GM12878 (cell line): ENCODE results near the gene ATP5F1A. TPM values are rescaled to one million over a fixed set of nuclear protein-coding genes. Genes with fewer than 3 reads are reported as not detected.

Experiments used
- ATAC-seq: fragments of 200-7000 bp; cut with Tn5 transposase; 3 replicates; pipeline ENCODE4 v1.9.1; 2020; ENCODE audit warnings: mild to moderate bottlenecking, moderate library complexity
- BruUV-seq: library from RNA; stranded (reverse); fragments of 400-500 nt; replicated peaks from 2 replicates; lab custom pipeline; 2021; lab: Mats Ljungman, UMichigan
- CTCF ChIA-PET: fragments of 300-600 bp; sonication (Branson Sonifier 250); formaldehyde crosslinking; extraction: SDS; loops from one replicate; lab custom pipeline; 2021; ENCODE audit warnings: inconsistent platforms; lab: Yijun Ruan, JAX
- POLR2A ChIA-PET: fragments of 350-600 bp; formaldehyde crosslinking; extraction: SDS; loops from one replicate; lab custom pipeline; 2021; ENCODE audit warnings: inconsistent platforms; lab: Charles Lee
- RAD21 ChIA-PET: fragments of 300-600 bp; sonication (Branson Sonifier 250); formaldehyde crosslinking; loops from one replicate; lab custom pipeline; 2023; ENCODE audit warnings: antibody characterized with exemption; ENCODE audit not compliant: unreplicated experiment; lab: Charles Lee
- SMC1A ChIA-PET: fragments of 300-600 bp; sonication (Branson Sonifier 250); formaldehyde crosslinking; loops from one replicate; lab custom pipeline; 2023; ENCODE audit not compliant: unreplicated experiment, uncharacterized antibody; lab: Charles Lee
- DNase-seq: peaks from one replicate; pipeline ENCODE4 v3.0.0-alpha.2; 2011; ENCODE audit warnings: low read depth, low spot score
- FAIRE-seq: peaks from 3 replicates; lab custom pipeline; 2011; peaks lifted over from hg19 to GRCh38; lab: Jason Lieb, UNC
- H2AFZ ChIP-seq: 2 replicates; pipeline ENCODE4 v1.6.0; 2011; ENCODE audit warnings: low read depth, low read length, control low read depth; ENCODE audit not compliant: control insufficient read depth
- H3K27ac ChIP-seq: 2 replicates; pipeline ENCODE4 v1.5.1; 2011; ENCODE audit warnings: control low read depth; ENCODE audit not compliant: control insufficient read depth, insufficient read depth
- H3K27me3 ChIP-seq, 2 experiments: replicated peaks in 1 of 2; 2 replicates each; pipeline versions ENCODE4 v1.6.0 to v1.6.1; 2011; ENCODE audit warnings: low read length in 1 of 2; ENCODE audit not compliant: control insufficient read depth in 2 of 2, insufficient read depth in 2 of 2
- H3K36me3 ChIP-seq, 2 experiments: 2 replicates each; pipeline ENCODE4 v1.5.1; 2011; ENCODE audit warnings: low read length in 1 of 2; ENCODE audit not compliant: control insufficient read depth in 2 of 2, insufficient read depth in 2 of 2
- H3K4me1 ChIP-seq: 2 replicates; pipeline ENCODE4 v1.6.1; 2011; ENCODE audit warnings: mild to moderate bottlenecking, low read length, moderate library complexity, mixed read lengths; ENCODE audit not compliant: control insufficient read depth, insufficient read depth
- H3K4me2 ChIP-seq: 2 replicates; pipeline ENCODE4 v1.6.0; 2011; ENCODE audit warnings: control low read depth; ENCODE audit not compliant: control insufficient read depth, insufficient read depth
- H3K4me3 ChIP-seq: fragments of 200-600 bp; sonication (generic); 2 replicates; pipeline ENCODE4 v1.5.1; 2016
- H3K79me2 ChIP-seq: 2 replicates; pipeline ENCODE4 v1.6.0; 2011; ENCODE audit warnings: low read length; ENCODE audit not compliant: control insufficient read depth, insufficient read depth
- H3K9ac ChIP-seq: 2 replicates; pipeline ENCODE4 v1.8.0; 2011; ENCODE audit warnings: low read length, control low read depth, mixed read lengths; ENCODE audit not compliant: control insufficient read depth, insufficient read depth
- H3K9me3 ChIP-seq: replicated peaks from 3 replicates; pipeline ENCODE4 v1.5.1; 2011; ENCODE audit warnings: mild to moderate bottlenecking, low read length; ENCODE audit not compliant: control insufficient read depth, insufficient read depth
- H4K20me1 ChIP-seq: 2 replicates; pipeline ENCODE4 v1.6.0; 2011; ENCODE audit not compliant: control insufficient read depth, insufficient read depth
- BMI1 ChIP-seq: fragments of 450-650 bp; IDR thresholded peaks from 2 replicates; pipeline ENCODE4 v1.6.1; 2016; ENCODE audit warnings: mild to moderate bottlenecking, moderate library complexity, borderline replicate concordance
- ESRRA ChIP-seq: IDR thresholded peaks from 2 replicates; pipeline ENCODE4 v1.6.1; 2012; ENCODE audit warnings: mild to moderate bottlenecking, low read length, improper control_type of control experiment
- MYB ChIP-seq: fragments of 150-350 bp; IDR thresholded peaks from 2 replicates; pipeline ENCODE4 v1.6.1; 2014; ENCODE audit warnings: mild to moderate bottlenecking, low read depth, low read length, borderline replicate concordance
- RB1 ChIP-seq: fragments of 450-650 bp; formaldehyde crosslinking; IDR thresholded peaks from 2 replicates; pipeline ENCODE4 v1.6.1; 2017; ENCODE audit warnings: mild to moderate bottlenecking, borderline replicate concordance
- WGBS: methylation state at CpG from one replicate; pipeline ENCODE4 v1.1.6; 2016; ENCODE audit warnings: low lambda C conversion rate; ENCODE audit not compliant: insufficient replicate concordance, insufficient coverage; ENCODE audit errors: missing lambda C conversion rate; 5-methylcytosine and 5-hydroxymethylcytosine counted together
- in situ Hi-C: fragments of 300-500 bp; cut with MboI; formaldehyde crosslinking; loops from 9 replicates; pipeline ENCODE4 v1.14.3; 2018; ENCODE audit warnings: mixed read lengths
- intact Hi-C: fragments of 100-400 bp; cut with micrococcal nuclease; formaldehyde crosslinking; loops from one replicate; pipeline ENCODE4 v1.14.2; 2022; ENCODE audit not compliant: unreplicated experiment
- polyA plus RNA-seq, 11 experiments: library from polyadenylated mRNA; depleted of rRNA in 4 of 11; unstranded in 6 of 11; stranded (reverse) in 5 of 11; fragments of >200 nt; fragmentation: Nextera tagmentation in 4 of 11; fragmentation: Illumina TruSeq in 1 of 11; extraction: Ambion mirVana in 4 of 11; extraction: Trizol in 1 of 11; gene quantifications; 1 replicate in 1 of 11; 2 replicates in 10 of 11; pipeline versions ENCODE4 v1.2.1 to v1.2.3, GENCODE V29; 2011 to 2016; ENCODE audit warnings: inconsistent platforms in 2 of 11, missing spikeins in 2 of 11, low read depth in 1 of 11
- total RNA-seq, 4 experiments: library from RNA; depleted of rRNA in 3 of 4; stranded (reverse); fragments of >200 nt in 3 of 4; fragmentation: Illumina TruSeq in 1 of 4; extraction: Trizol in 1 of 4; gene quantifications; 2 replicates each; pipeline versions ENCODE4 v1.2.1 to v1.2.3, GENCODE V29; 2013 to 2021
- TF ChIP-seq, protein P1 (sequence below): fragments of 450-650 bp; IDR thresholded peaks from 2 replicates; pipeline ENCODE4 v1.6.1; 2017; ENCODE audit warnings: mild to moderate bottlenecking, moderate library complexity
- TF ChIP-seq, protein P2 (sequence below): fragments of 450-650 bp; IDR thresholded peaks from 2 replicates; pipeline ENCODE4 v1.6.1; 2018; ENCODE audit warnings: mild to moderate bottlenecking, low read depth, moderate library complexity; ENCODE audit not compliant: partially characterized antibody
- TF ChIP-seq, protein P3 (sequence below): fragments of 150-350 bp; IDR thresholded peaks from 2 replicates; pipeline ENCODE4 v1.6.1; 2016; ENCODE audit warnings: low read depth, low read length
- TF ChIP-seq, protein P4 (sequence below): fragments of 450-650 bp; formaldehyde crosslinking; IDR thresholded peaks from 2 replicates; pipeline ENCODE4 v1.5.0; 2022; ENCODE audit warnings: mild to moderate bottlenecking, missing genetic modification characterization

The ATP5F1A gene
- total and polyA plus RNA-seq, 10 of the 15 experiments (the other 5 are each of a cell fraction or from before 2014, with no cell fraction given) = 592 to 1,161 (median 723) TPM

DNA sequence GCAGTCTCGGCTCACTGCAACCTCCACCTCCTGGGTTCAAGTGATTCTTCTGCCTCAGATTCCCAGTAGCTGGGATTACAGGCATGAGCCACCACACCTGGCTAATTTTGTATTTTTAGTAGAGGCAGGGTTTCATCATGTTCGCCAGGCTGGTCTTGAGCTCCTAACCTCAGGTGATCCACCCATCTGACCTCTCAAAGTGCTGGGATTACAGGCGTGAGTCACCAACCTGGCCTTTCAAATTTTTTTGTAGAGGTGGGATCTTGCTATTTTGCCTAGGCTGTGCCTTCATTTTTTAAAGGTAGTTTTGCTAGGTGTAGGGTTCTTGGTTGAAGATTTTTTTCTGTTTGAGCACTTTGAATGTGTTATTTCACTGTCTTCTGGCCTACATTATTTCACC is 12.3 kb upstream of the ATP5F1A start (continued):
- TF ChIP-seq, protein P1, sequence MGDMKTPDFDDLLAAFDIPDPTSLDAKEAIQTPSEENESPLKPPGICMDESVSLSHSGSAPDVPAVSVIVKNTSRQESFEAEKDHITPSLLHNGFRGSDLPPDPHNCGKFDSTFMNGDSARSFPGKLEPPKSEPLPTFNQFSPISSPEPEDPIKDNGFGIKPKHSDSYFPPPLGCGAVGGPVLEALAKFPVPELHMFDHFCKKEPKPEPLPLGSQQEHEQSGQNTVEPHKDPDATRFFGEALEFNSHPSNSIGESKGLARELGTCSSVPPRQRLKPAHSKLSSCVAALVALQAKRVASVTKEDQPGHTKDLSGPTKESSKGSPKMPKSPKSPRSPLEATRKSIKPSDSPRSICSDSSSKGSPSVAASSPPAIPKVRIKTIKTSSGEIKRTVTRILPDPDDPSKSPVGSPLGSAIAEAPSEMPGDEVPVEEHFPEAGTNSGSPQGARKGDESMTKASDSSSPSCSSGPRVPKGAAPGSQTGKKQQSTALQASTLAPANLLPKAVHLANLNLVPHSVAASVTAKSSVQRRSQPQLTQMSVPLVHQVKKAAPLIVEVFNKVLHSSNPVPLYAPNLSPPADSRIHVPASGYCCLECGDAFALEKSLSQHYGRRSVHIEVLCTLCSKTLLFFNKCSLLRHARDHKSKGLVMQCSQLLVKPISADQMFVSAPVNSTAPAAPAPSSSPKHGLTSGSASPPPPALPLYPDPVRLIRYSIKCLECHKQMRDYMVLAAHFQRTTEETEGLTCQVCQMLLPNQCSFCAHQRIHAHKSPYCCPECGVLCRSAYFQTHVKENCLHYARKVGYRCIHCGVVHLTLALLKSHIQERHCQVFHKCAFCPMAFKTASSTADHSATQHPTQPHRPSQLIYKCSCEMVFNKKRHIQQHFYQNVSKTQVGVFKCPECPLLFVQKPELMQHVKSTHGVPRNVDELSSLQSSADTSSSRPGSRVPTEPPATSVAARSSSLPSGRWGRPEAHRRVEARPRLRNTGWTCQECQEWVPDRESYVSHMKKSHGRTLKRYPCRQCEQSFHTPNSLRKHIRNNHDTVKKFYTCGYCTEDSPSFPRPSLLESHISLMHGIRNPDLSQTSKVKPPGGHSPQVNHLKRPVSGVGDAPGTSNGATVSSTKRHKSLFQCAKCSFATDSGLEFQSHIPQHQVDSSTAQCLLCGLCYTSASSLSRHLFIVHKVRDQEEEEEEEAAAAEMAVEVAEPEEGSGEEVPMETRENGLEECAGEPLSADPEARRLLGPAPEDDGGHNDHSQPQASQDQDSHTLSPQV = no peak
- TF ChIP-seq, protein P2, sequence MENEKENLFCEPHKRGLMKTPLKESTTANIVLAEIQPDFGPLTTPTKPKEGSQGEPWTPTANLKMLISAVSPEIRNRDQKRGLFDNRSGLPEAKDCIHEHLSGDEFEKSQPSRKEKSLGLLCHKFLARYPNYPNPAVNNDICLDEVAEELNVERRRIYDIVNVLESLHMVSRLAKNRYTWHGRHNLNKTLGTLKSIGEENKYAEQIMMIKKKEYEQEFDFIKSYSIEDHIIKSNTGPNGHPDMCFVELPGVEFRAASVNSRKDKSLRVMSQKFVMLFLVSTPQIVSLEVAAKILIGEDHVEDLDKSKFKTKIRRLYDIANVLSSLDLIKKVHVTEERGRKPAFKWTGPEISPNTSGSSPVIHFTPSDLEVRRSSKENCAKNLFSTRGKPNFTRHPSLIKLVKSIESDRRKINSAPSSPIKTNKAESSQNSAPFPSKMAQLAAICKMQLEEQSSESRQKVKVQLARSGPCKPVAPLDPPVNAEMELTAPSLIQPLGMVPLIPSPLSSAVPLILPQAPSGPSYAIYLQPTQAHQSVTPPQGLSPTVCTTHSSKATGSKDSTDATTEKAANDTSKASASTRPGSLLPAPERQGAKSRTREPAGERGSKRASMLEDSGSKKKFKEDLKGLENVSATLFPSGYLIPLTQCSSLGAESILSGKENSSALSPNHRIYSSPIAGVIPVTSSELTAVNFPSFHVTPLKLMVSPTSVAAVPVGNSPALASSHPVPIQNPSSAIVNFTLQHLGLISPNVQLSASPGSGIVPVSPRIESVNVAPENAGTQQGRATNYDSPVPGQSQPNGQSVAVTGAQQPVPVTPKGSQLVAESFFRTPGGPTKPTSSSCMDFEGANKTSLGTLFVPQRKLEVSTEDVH = no peak

DNA sequence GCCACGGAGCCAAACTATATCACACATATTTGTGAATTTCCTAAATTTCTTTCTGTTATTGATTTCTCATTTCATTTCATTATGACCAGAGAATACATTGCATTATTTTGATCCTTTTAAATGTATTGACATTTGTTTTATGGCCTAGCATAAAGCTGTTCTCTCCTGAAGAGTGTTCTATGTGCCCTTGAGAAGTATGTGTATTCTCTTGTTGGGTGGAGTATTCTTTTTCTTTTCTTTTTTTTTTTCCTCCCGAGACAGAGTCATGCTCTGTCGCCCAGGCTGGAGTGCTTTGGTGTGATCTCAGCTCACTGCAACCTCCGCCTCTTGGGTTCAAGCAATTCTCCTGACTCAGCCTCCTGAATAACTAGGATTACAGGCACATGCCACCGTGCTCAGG is 11.3 kb upstream of the ATP5F1A start:
- intact Hi-C loops = no loop called here
- TF ChIP-seq, protein P3, sequence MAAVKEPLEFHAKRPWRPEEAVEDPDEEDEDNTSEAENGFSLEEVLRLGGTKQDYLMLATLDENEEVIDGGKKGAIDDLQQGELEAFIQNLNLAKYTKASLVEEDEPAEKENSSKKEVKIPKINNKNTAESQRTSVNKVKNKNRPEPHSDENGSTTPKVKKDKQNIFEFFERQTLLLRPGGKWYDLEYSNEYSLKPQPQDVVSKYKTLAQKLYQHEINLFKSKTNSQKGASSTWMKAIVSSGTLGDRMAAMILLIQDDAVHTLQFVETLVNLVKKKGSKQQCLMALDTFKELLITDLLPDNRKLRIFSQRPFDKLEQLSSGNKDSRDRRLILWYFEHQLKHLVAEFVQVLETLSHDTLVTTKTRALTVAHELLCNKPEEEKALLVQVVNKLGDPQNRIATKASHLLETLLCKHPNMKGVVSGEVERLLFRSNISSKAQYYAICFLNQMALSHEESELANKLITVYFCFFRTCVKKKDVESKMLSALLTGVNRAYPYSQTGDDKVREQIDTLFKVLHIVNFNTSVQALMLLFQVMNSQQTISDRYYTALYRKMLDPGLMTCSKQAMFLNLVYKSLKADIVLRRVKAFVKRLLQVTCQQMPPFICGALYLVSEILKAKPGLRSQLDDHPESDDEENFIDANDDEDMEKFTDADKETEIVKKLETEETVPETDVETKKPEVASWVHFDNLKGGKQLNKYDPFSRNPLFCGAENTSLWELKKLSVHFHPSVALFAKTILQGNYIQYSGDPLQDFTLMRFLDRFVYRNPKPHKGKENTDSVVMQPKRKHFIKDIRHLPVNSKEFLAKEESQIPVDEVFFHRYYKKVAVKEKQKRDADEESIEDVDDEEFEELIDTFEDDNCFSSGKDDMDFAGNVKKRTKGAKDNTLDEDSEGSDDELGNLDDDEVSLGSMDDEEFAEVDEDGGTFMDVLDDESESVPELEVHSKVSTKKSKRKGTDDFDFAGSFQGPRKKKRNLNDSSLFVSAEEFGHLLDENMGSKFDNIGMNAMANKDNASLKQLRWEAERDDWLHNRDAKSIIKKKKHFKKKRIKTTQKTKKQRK = no peak
- TF ChIP-seq ESRRA = no peak
- no peak for TF ChIP-seq MYB
- TF ChIP-seq BMI1 = no peak
- no peak for TF ChIP-seq RB1
- TF ChIP-seq, protein P4, sequence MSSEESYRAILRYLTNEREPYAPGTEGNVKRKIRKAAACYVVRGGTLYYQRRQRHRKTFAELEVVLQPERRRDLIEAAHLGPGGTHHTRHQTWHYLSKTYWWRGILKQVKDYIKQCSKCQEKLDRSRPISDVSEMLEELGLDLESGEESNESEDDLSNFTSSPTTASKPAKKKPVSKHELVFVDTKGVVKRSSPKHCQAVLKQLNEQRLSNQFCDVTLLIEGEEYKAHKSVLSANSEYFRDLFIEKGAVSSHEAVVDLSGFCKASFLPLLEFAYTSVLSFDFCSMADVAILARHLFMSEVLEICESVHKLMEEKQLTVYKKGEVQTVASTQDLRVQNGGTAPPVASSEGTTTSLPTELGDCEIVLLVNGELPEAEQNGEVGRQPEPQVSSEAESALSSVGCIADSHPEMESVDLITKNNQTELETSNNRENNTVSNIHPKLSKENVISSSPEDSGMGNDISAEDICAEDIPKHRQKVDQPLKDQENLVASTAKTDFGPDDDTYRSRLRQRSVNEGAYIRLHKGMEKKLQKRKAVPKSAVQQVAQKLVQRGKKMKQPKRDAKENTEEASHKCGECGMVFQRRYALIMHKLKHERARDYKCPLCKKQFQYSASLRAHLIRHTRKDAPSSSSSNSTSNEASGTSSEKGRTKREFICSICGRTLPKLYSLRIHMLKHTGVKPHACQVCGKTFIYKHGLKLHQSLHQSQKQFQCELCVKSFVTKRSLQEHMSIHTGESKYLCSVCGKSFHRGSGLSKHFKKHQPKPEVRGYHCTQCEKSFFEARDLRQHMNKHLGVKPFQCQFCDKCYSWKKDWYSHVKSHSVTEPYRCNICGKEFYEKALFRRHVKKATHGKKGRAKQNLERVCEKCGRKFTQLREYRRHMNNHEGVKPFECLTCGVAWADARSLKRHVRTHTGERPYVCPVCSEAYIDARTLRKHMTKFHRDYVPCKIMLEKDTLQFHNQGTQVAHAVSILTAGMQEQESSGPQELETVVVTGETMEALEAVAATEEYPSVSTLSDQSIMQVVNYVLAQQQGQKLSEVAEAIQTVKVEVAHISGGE = no peak

More for the DNA sequence above, 11.3 kb upstream of the ATP5F1A start:
- DNase-seq (no peak), ATAC-seq (no peak), FAIRE-seq (no peak)
- Histone ChIP-seq H3K36me3 (peaks cover 0 to 8% of the 10 kb centered on the region in 2 experiments; a peak in 2 of 4 replicates), H3K4me2 (no peak overlapping the region), H3K79me2 (peaks cover 8% of the 10 kb centered on the region), H3K27me3 (no peaks in the 10 kb centered on the region), H3K9ac (no peak overlapping the region), H3K4me1 (no peaks in the 10 kb centered on the region), H3K9me3 (no peaks in the 10 kb centered on the region), H3K27ac (no peak overlapping the region), H4K20me1 (no peaks in the 10 kb centered on the region), H3K4me3 (no peak overlapping the region), H2AFZ (no peak overlapping the region)
- ChIA-PET CTCF (no interaction called here), POLR2A (no interaction called here), SMC1A (no interaction called here), RAD21 (no interaction called here)
- in situ Hi-C loops = no loop called here
- BruUV-seq = no TSS peak
- 98% methylated on average over 3 of the region's 5 CpGs for WGBS
